ENCODE results near the gene LEFTY2. TPM values are rescaled to one million over a fixed set of nuclear protein-coding genes. Genes with fewer than 3 reads are reported as not detected.
"Not testable (repeated sequence)": the region's sequence is repeated elsewhere in the genome, so short reads cannot be mapped to it uniquely, and the experiment has no call there.

The LEFTY2 gene
- total RNA-seq, 2 donors from 2014 or later: 0.99 to 8.0 TPM

DNA sequence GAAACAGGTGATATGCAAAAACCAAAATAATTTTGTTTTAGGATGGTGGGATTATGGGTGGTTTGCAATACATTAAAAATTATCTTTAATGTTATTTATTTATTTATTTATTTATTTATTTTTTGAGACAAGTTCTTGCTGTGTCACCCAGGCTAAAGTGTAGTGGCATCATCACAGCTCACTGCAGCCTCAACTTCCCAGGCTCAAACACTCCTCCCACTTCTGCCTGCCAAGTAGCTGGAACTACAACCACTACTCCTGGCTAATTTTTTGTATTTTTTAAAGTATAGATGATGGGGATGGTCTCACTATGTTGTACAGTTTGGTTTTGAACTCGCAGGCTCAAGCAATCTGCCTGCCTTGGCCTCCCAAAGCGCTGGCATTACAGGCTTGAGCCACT lies 10.5 kb downstream of the LEFTY2 start:
- H3K9me3 ChIP-seq: no peaks in the 10 kb centered on the region
- no peak for ATAC-seq
- no peak overlapping the region for H3K27ac ChIP-seq
- WGBS, 2 donors: 93 to 97% methylated on average over 2 of the region's 2 CpGs
- intact Hi-C loops (cut with DNase I): no loop called here
- TF ChIP-seq CTCF (IDR thresholded peaks at IDR 0.05) (no peak), POLR2A (IDR thresholded peaks at IDR 0.05) (no peak)
- no peaks in the 10 kb centered on the region for H3K4me1 ChIP-seq
- no peak for DNase-seq
- no peaks in the 10 kb centered on the region for H3K27me3 ChIP-seq
- H3K36me3 ChIP-seq (replicated peaks in 1 of 2; ENCODE audit: insufficient read depth in 1 of 2, low read depth in 2 of 2): no peaks in the 10 kb centered on the region
- H3K4me3 ChIP-seq: no peak overlapping the region

GRCh38 chr1:225929462-225929861 lies 11.6 kb downstream of the LEFTY2 start:
- H3K4me1 ChIP-seq; H3K36me3 ChIP-seq (replicated peaks in 1 of 2; ENCODE audit: insufficient read depth in 1 of 2, low read depth in 2 of 2); H3K27me3 ChIP-seq; H3K9me3 ChIP-seq; DNase-seq; intact Hi-C loops (cut with DNase I); H3K27ac ChIP-seq; H3K4me3 ChIP-seq; ATAC-seq: not testable (repeated sequence)
- 97% methylated on average over 3 of the region's 3 CpGs for WGBS, 2 donors

DNA sequence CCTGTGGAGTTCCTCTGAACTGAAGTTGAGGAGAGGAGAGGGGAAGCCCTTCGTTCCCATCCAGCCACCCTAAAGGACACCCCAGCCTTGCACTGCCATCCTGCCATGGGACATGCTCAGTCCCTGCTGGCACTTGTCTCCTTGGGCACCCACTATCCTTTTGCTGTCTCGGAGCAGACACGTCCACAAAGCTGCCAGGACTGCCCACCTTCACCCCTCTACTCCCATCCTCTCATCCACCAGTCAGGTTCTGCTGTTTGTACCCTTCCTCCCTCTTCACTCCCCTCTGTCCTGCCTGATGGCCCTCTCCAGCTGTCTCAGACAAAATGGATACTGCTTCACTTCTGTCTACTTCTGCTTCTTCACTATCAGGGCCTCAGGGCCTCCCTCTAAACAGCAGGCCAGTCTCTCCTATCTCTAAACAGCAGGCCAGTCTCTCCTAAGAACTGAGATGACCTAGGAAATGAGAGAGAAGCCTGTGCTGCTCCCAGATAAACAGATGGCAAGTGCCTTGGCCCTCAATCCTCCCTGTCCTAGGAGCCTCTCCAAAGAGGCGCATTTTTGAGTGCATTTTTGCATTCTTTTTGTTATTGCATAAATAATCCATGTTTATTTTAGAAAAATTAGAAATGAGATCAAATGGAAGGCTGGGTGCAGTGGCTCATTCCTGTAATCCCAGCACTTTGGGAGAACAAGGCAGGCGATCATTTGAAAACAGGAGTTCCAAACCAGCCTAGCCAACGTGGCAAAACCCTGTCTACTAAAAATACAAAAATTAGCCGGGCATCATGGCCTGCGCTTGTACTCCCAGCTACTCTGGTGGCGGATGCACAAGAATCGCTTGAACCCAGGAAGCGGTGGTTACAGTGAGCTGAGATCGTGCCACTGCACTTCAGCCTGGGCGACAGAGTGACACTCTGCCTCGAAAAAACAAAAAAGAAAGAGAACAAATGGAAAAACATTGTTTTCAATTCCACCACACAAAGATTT lies 12.5 kb downstream of the LEFTY2 start:
- intact Hi-C loops (cut with DNase I): no loop called here
- H3K27me3 ChIP-seq: no peaks in the 10 kb centered on the region
- DNase-seq: no peak
- ATAC-seq: no peak
- no peaks in the 10 kb centered on the region for H3K36me3 ChIP-seq (replicated peaks in 1 of 2; ENCODE audit: insufficient read depth in 1 of 2, low read depth in 2 of 2)
- no peak overlapping the region for H3K27ac ChIP-seq
- H3K4me1 ChIP-seq: peaks cover 7% of the 10 kb centered on the region
- no peak overlapping the region for H3K4me3 ChIP-seq
- TF ChIP-seq POLR2A (IDR thresholded peaks at IDR 0.05) (no peak), CTCF (IDR thresholded peaks at IDR 0.05) (no peak)
- no peaks in the 10 kb centered on the region for H3K9me3 ChIP-seq
- 74 to 83% methylated on average over 14 of the region's 14 CpGs for WGBS, 2 donors

DNA sequence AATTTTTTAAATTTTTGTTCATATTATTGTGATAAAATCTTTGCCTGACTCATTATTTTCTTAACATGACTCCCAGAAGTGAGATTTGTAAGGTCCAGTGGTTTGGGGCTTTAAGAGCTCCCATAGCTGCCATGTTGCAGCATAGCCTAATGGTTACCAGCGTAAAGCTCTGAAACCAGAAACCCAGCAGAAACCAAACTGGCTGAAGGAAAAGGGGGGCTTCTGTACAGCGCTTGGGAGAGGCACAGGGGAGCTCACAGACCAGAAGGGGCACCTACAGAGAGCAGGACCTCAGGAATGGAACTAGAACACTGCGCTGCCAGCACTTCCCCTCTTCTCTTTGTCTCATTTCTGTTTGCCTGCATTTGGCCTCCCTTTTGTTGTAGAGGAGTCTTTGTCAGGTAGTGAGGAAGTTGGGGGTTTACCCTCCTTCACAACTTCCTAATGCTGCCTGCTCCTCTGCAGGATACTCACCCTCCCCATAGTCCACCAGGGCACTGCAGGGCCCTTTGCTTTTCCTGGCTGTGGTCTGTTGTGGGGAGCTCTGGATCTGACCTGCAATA lies 14.4 kb downstream of the LEFTY2 start:
- intact Hi-C loops (cut with DNase I): no loop called here
- Histone ChIP-seq H3K27ac (no peak overlapping the region), H3K9me3 (no peaks in the 10 kb centered on the region), H3K27me3 (no peaks in the 10 kb centered on the region), H3K4me1 (peaks cover 25% of the 10 kb centered on the region), H3K4me3 (no peak overlapping the region), H3K36me3 (replicated peaks in 1 of 2; ENCODE audit: insufficient read depth in 1 of 2, low read depth in 2 of 2) (no peaks in the 10 kb centered on the region)
- ATAC-seq (no peak), DNase-seq (no peak)
- TF ChIP-seq POLR2A (IDR thresholded peaks at IDR 0.05) (no peak), CTCF (IDR thresholded peaks at IDR 0.05) (no peak)
- 78 to 83% methylated on average over 3 of the region's 3 CpGs for WGBS, 2 donors

GRCh38 chr1:225923692-225924555 lies 17.1 kb downstream of the LEFTY2 start, which contains the start of gene PYCR2:
TSS of gene PYCR2 (minus strand) at chr1:225924250. CDS start at chr1:225924110, 140 bp downstream.
- TF ChIP-seq POLR2A (IDR thresholded peaks at IDR 0.05): peak; percentile 93 to 96 (median 95)
- peak in 1 of 7 experiments; percentile 9 for TF ChIP-seq CTCF (IDR thresholded peaks at IDR 0.05)
- Histone ChIP-seq H3K27me3 (no peaks in the 10 kb centered on the region), H3K4me3 (peak within 1 kb of the TSS; percentile 87 to 95), H3K27ac (peak within 1 kb of the TSS; percentile 88 to 98 (median 96)), H3K36me3 (replicated peaks in 1 of 2; ENCODE audit: insufficient read depth in 1 of 2, low read depth in 2 of 2) (no peaks in the 10 kb centered on the region), H3K9me3 (no peaks in the 10 kb centered on the region), H3K4me1 (peaks cover 52% of the 10 kb centered on the region)
- intact Hi-C loops (cut with DNase I): no loop called here
- ATAC-seq: peak; percentile 93
- peak; percentile 95 to 97 (median 96) for DNase-seq
- 0 to 1% methylated on average over 9 to 73 of the region's 80 CpGs for WGBS, 2 donors
